ENCODE measurements around the gene TCERG1L.

- no peak for TF ChIP-seq ZNF780A (CRISPR knock-in tag; IDR thresholded peaks at IDR 0.05)
- TF ChIP-seq CTCF (IDR thresholded peaks at IDR 0.05 in 2 of 3, conservative IDR thresholded peaks at IDR 0.05 in 1 of 3; ENCODE audit: insufficient read depth in 2 of 3, low read depth in 1 of 3, low read length in 3 of 3): no peak
- TF ChIP-seq L3MBTL2 (IDR thresholded peaks at IDR 0.05): no peak
- no peak for TF ChIP-seq ZBTB49 (CRISPR knock-in tag; IDR thresholded peaks at IDR 0.05; ENCODE audit: borderline replicate concordance)
- TF ChIP-seq ATF3 (IDR thresholded peaks at IDR 0.05): no peak
- TF ChIP-seq ATF3 (CRISPR knock-in tag; conservative IDR thresholded peaks at IDR 0.05): no peak
- TF ChIP-seq ZNF274 (IDR thresholded peaks at IDR 0.05; ENCODE audit: borderline replicate concordance, low read depth, low read length): no peak
- TF ChIP-seq RAD21 (CRISPR knock-in tag; conservative IDR thresholded peaks at IDR 0.05 in 1 of 2, IDR thresholded peaks at IDR 0.05 in 1 of 2): no peak
- TF ChIP-seq ZNF644 (tag; IDR thresholded peaks at IDR 0.05; ENCODE audit: low read depth): no peak
- TF ChIP-seq THRAP3 (IDR thresholded peaks at IDR 0.05; ENCODE audit: borderline replicate concordance): no peak
- no peak for TF ChIP-seq MTA3 (IDR thresholded peaks at IDR 0.05; ENCODE audit: borderline replicate concordance)
- TF ChIP-seq NR1H2 (CRISPR knock-in tag; IDR thresholded peaks at IDR 0.05): no peak
- TF ChIP-seq MAZ (CRISPR knock-in tag; conservative IDR thresholded peaks at IDR 0.05 in 1 of 2, IDR thresholded peaks at IDR 0.05 in 1 of 2): no peak
- no peak for TF ChIP-seq PHF8 (IDR thresholded peaks at IDR 0.05; ENCODE audit: borderline replicate concordance, low read length)
Measured at GRCh38 chr10:131147301-131147975, 164.1 kb downstream of the TCERG1L start.
